ENCODE measurements around the gene TMEM190.
"Not testable (repeated sequence)": the region's sequence is repeated elsewhere in the genome, so short reads cannot be mapped to it uniquely, and the experiment has no call there.

DNA sequence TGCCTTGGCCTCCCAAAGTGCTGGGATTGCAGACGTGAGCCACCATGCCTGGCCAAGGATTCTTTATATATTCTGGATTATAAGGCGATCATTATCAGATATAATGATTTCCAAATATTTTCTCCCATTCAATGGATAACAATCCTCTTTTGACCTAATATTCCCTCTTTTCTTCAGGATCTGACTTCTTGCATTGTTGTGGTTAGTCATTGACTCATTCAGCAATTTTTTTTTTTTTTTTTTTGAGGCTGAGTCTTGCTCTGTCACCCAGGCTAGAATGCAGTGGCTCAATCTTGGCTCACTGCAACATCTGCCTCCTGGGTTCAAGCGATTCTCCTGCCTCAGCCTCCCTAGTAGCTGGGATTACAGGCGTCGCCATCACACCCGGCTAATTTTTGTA is 46.8 kb upstream of the TMEM190 start:
- TF ChIP-seq, protein P1, sequence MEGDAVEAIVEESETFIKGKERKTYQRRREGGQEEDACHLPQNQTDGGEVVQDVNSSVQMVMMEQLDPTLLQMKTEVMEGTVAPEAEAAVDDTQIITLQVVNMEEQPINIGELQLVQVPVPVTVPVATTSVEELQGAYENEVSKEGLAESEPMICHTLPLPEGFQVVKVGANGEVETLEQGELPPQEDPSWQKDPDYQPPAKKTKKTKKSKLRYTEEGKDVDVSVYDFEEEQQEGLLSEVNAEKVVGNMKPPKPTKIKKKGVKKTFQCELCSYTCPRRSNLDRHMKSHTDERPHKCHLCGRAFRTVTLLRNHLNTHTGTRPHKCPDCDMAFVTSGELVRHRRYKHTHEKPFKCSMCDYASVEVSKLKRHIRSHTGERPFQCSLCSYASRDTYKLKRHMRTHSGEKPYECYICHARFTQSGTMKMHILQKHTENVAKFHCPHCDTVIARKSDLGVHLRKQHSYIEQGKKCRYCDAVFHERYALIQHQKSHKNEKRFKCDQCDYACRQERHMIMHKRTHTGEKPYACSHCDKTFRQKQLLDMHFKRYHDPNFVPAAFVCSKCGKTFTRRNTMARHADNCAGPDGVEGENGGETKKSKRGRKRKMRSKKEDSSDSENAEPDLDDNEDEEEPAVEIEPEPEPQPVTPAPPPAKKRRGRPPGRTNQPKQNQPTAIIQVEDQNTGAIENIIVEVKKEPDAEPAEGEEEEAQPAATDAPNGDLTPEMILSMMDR (IDR thresholded peaks at IDR 0.05 in 4 of 5, conservative IDR thresholded peaks at IDR 0.05 in 1 of 5): not testable (repeated sequence)
- TF ChIP-seq POLR2A (IDR thresholded peaks at IDR 0.05): not testable (repeated sequence)
